ENCODE data around the gene ESYT2.

DNA sequence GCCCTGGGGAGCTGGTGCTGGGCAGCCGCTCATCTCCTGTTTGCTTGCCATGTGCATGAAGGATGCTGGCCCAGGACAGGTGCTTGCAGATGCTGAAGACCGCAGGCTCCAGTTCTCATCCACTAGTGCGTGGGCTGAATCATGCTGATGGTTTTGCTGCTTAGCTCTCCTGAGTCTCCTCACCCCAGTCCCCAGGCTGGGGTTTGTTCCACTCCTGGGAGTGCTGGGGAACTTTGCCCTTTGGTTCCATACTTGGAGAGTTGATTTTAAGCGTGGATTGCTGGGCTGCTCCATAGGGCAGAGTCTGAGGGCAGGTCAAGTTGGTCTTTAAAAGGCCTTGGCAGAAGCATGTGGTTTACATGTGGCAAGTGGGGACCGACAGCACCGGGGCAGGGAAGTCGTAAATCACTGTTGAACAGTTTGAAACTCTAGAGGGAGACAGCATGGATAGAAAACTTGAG is 36.2 kb upstream of the ESYT2 start:
- TF ChIP-seq, protein P1, sequence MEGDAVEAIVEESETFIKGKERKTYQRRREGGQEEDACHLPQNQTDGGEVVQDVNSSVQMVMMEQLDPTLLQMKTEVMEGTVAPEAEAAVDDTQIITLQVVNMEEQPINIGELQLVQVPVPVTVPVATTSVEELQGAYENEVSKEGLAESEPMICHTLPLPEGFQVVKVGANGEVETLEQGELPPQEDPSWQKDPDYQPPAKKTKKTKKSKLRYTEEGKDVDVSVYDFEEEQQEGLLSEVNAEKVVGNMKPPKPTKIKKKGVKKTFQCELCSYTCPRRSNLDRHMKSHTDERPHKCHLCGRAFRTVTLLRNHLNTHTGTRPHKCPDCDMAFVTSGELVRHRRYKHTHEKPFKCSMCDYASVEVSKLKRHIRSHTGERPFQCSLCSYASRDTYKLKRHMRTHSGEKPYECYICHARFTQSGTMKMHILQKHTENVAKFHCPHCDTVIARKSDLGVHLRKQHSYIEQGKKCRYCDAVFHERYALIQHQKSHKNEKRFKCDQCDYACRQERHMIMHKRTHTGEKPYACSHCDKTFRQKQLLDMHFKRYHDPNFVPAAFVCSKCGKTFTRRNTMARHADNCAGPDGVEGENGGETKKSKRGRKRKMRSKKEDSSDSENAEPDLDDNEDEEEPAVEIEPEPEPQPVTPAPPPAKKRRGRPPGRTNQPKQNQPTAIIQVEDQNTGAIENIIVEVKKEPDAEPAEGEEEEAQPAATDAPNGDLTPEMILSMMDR (IDR thresholded peaks at IDR 0.05), result no peak
- no peak for TF ChIP-seq POLR2A (IDR thresholded peaks at IDR 0.05)

Data from uterus (tissue), 2 donors.